Left ventricle myocardium inferior (tissue), 1 donor: Measurements from ENCODE around the gene DPH5. TPM values are rescaled to one million over a fixed set of nuclear protein-coding genes. Genes with fewer than 3 reads are reported as not detected.
"Not testable (repeated sequence)": the region's sequence is repeated elsewhere in the genome, so short reads cannot be mapped to it uniquely, and the experiment has no call there.

ENCODE experiments used
- DNase-seq: peaks from one replicate; pipeline ENCODE4 v3.0.0-alpha.2; 2020
- H3K27ac ChIP-seq: fragments of 200-600 bp; replicated peaks from 2 replicates; pipeline ENCODE4 v1.8.0; 2021
- H3K27me3 ChIP-seq: fragments of 200-600 bp; 2 replicates; pipeline ENCODE4 v1.8.0; 2021; ENCODE audit warnings: low read depth
- H3K36me3 ChIP-seq: fragments of 200-600 bp; 2 replicates; pipeline ENCODE4 v1.8.0; 2021
- H3K4me1 ChIP-seq: fragments of 200-600 bp; 2 replicates; pipeline ENCODE4 v1.8.0; 2021
- H3K4me3 ChIP-seq: fragments of 200-600 bp; 2 replicates; pipeline ENCODE4 v1.8.0; 2021; ENCODE audit warnings: mild to moderate bottlenecking, moderate library complexity
- H3K9me3 ChIP-seq: fragments of 200-600 bp; replicated peaks from 2 replicates; pipeline ENCODE4 v1.8.0; 2021
- intact Hi-C: fragments of 100-400 bp; cut with micrococcal nuclease; formaldehyde crosslinking; loops from one replicate; pipeline ENCODE4 v1.11.0; 2022
- total RNA-seq: library from RNA; stranded (reverse); fragmentation: NEBNext Ultra II Directional; extraction: Animal tissue kit (Norgen Biotek cat#: 25700); gene quantifications from one replicate; pipeline ENCODE4 v1.2.1, GENCODE V29; 2021
- TF ChIP-seq, protein P1 (sequence below): fragments of 200-600 bp; IDR thresholded peaks from 2 replicates; pipeline ENCODE4 v1.8.0; 2021; ENCODE audit warnings: antibody characterized with exemption, mild to moderate bottlenecking, borderline replicate concordance
- donor health status: DM: no; HTN: yes; CAD: no; lungs with severe emphysema.

The DPH5 gene
- total RNA-seq, 1 donor from 2014 or later = 40.0 TPM

GRCh38 chr1:100959502-100960060, 66.0 kb downstream of the DPH5 start:
- Histone ChIP-seq H3K27ac (no peak overlapping the region), H3K4me3 (no peak overlapping the region), H3K27me3 (no peaks in the 10 kb centered on the region), H3K9me3 (no peaks in the 10 kb centered on the region), H3K4me1 (peaks cover 11% of the 10 kb centered on the region), H3K36me3 (peaks cover 9% of the 10 kb centered on the region)
- intact Hi-C loops = no loop called here
- no peak for DNase-seq
- TF ChIP-seq, protein P1, sequence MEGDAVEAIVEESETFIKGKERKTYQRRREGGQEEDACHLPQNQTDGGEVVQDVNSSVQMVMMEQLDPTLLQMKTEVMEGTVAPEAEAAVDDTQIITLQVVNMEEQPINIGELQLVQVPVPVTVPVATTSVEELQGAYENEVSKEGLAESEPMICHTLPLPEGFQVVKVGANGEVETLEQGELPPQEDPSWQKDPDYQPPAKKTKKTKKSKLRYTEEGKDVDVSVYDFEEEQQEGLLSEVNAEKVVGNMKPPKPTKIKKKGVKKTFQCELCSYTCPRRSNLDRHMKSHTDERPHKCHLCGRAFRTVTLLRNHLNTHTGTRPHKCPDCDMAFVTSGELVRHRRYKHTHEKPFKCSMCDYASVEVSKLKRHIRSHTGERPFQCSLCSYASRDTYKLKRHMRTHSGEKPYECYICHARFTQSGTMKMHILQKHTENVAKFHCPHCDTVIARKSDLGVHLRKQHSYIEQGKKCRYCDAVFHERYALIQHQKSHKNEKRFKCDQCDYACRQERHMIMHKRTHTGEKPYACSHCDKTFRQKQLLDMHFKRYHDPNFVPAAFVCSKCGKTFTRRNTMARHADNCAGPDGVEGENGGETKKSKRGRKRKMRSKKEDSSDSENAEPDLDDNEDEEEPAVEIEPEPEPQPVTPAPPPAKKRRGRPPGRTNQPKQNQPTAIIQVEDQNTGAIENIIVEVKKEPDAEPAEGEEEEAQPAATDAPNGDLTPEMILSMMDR = no peak

DNA sequence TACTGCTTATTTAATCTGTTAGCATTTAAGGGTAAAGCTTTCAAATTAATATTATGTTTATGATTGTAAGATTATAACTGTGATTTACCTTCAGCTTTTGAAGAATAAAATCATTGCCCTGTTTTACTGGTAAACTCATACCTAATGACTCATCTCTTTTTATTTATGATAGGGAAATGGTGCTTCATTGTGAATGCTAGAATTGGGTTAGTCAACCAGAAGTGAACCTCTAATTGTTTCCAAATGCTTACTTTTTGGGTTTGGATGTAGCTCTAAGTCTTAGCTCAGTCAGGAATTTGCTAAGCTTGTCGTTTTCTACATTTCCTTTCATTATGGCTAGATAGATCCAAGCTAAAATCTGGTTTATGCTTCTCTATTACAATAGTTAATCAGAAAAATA, 70.3 kb downstream of the DPH5 start:
- Histone ChIP-seq H3K27me3 (no peaks in the 10 kb centered on the region), H3K4me3 (no peak overlapping the region), H3K9me3 (no peaks in the 10 kb centered on the region), H3K27ac (no peak overlapping the region), H3K4me1 (peaks cover 17% of the 10 kb centered on the region), H3K36me3 (peaks cover 19% of the 10 kb centered on the region)
- TF ChIP-seq, protein P1 = no peak
- intact Hi-C loops = no loop called here
- DNase-seq = no peak

GRCh38 chr1:100953960-100954730, 71.4 kb downstream of the DPH5 start:
- Histone ChIP-seq H3K36me3 (peaks cover 19% of the 10 kb centered on the region), H3K27me3 (no peaks in the 10 kb centered on the region), H3K4me1 (peaks cover 22% of the 10 kb centered on the region), H3K4me3 (no peak overlapping the region), H3K27ac (no peak overlapping the region), H3K9me3 (no peaks in the 10 kb centered on the region)
- TF ChIP-seq, protein P1 = no peak
- intact Hi-C loops = no loop called here
- no peak for DNase-seq

- H3K4me1 ChIP-seq = peaks cover 24% of the 10 kb centered on the region
Measured at GRCh38 chr1:100952970-100953369, 72.6 kb downstream of the DPH5 start.

GRCh38 chr1:100952104-100952745, 73.4 kb downstream of the DPH5 start:
- peaks cover 23% of the 10 kb centered on the region for H3K36me3 ChIP-seq
- no peak overlapping the region for H3K27ac ChIP-seq
- H3K4me1 ChIP-seq = peaks cover 24% of the 10 kb centered on the region
- DNase-seq = no peak
- H3K4me3 ChIP-seq = no peak overlapping the region
- TF ChIP-seq, protein P1 = no peak
- intact Hi-C loops = no loop called here
- peaks cover 5% of the 10 kb centered on the region for H3K9me3 ChIP-seq
- no peaks in the 10 kb centered on the region for H3K27me3 ChIP-seq

More at GRCh38 chr1:100952970-100953369, 72.6 kb downstream of the DPH5 start:
- peaks cover 22% of the 10 kb centered on the region for H3K36me3 ChIP-seq
- H3K4me3 ChIP-seq, DNase-seq, H3K27ac ChIP-seq, H3K27me3 ChIP-seq, intact Hi-C loops, H3K9me3 ChIP-seq: not testable (repeated sequence)

DNA sequence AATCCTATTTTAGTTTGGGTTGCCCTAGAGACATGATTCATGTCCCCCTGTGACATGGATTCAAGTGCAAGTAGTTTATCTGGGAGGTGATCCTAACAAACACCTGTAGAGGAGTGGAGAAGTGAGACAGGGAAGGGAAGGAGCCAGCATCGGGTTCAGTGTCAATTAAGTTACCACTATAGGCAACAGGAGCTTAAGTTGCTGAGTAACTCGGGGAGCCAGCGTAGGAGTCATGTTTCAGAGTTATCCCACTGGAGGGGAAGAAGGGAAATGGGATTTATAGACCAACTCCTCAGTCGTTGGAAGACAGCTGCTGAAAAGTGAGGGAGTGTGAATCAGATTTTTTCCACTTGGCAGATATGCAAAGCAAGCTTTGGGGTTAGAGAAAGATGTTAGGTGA, 74.8 kb downstream of the DPH5 start:
- intact Hi-C loops = no loop called here
- Histone ChIP-seq H3K4me3 (no peak overlapping the region), H3K36me3 (peaks cover 20% of the 10 kb centered on the region), H3K27ac (no peak overlapping the region), H3K27me3 (no peaks in the 10 kb centered on the region), H3K4me1 (peaks cover 23% of the 10 kb centered on the region), H3K9me3 (peaks cover 5% of the 10 kb centered on the region)
- TF ChIP-seq, protein P1 = no peak
- no peak for DNase-seq
